ENCODE measurements around the gene TAF6.

TAF6 gene

GRCh38 chr7:100119072-100119969, at the start of gene TAF6, which contains the start of gene CNPY4:
Gene TAF6 (minus strand): TSS chr7:100119358. CDS start chr7:100114209, 5,149 bp downstream.
Gene CNPY4 (plus strand): TSS chr7:100119634. CDS start chr7:100119745, 111 bp downstream.
- DNase-seq (ENCODE audit: low spot score) = peak; percentile 100

- DNase-seq (ENCODE audit: low spot score) = no peak
Measured at GRCh38 chr7:100167912-100168323, 48.8 kb upstream of the TAF6 start.

GRCh38 chr7:100166970-100167911, 48.1 kb upstream of the TAF6 start:
- no peak for DNase-seq (ENCODE audit: low spot score)

- no peak for DNase-seq (ENCODE audit: low spot score)
Measured at GRCh38 chr7:100166317-100166940, 47.3 kb upstream of the TAF6 start.

GRCh38 chr7:100163871-100164270, 44.7 kb upstream of the TAF6 start:
- DNase-seq (ENCODE audit: low spot score) = no peak

GRCh38 chr7:100163006-100163531, 43.9 kb upstream of the TAF6 start:
- DNase-seq (ENCODE audit: low spot score) = no peak

- DNase-seq (ENCODE audit: low spot score) = peak; percentile 2
Measured at GRCh38 chr7:100160067-100160466, 40.9 kb upstream of the TAF6 start.

GRCh38 chr7:100159099-100159623, 40.0 kb upstream of the TAF6 start:
- peak; percentile 4 for DNase-seq (ENCODE audit: low spot score)

GRCh38 chr7:100158229-100159098, 39.3 kb upstream of the TAF6 start, which contains the start of gene TRAPPC14:
Gene TRAPPC14 (minus strand): TSS chr7:100158723. CDS start chr7:100158499, 224 bp downstream.
- DNase-seq (ENCODE audit: low spot score) = peak; percentile 98

GRCh38 chr7:100157334-100158228, 38.4 kb upstream of the TAF6 start:
- peak; percentile 67 for DNase-seq (ENCODE audit: low spot score)

- no peak for DNase-seq (ENCODE audit: low spot score)
Measured at GRCh38 chr7:100157069-100157333, 37.8 kb upstream of the TAF6 start.

GRCh38 chr7:100156331-100157068, 37.3 kb upstream of the TAF6 start:
- peak; percentile 7 for DNase-seq (ENCODE audit: low spot score)

GRCh38 chr7:100155553-100156317, 36.6 kb upstream of the TAF6 start:
- peak; percentile 2 for DNase-seq (ENCODE audit: low spot score)

- peak; percentile 10 for DNase-seq (ENCODE audit: low spot score)
Measured at GRCh38 chr7:100154651-100155491, 35.7 kb upstream of the TAF6 start.

GRCh38 chr7:100153708-100154535, 34.8 kb upstream of the TAF6 start:
- DNase-seq (ENCODE audit: low spot score) = peak; percentile 6

Measured in AG20443 (cell line).